Calu3 (cell line): ENCODE results near the gene ZBTB7A. TPM values are rescaled to one million over a fixed set of nuclear protein-coding genes. Genes with fewer than 3 reads are reported as not detected.
"Not testable (repeated sequence)": the region's sequence is repeated elsewhere in the genome, so short reads cannot be mapped to it uniquely, and the experiment has no call there.

Experiments used
- BruUV-seq: library from RNA; stranded (reverse); fragments of 400-500 nt; replicated peaks from 2 replicates; lab custom pipeline; 2021; lab: Mats Ljungman, UMichigan
- CTCF ChIA-PET: fragments of 300-600 bp; sonication (Branson Sonifier 250); formaldehyde crosslinking; loops from one replicate; lab custom pipeline; 2022; ENCODE audit warnings: antibody characterized with exemption; lab: Charles Lee
- DNase-seq: peaks from one replicate; pipeline ENCODE4 v3.0.0; 2022
- H3K27ac Mint-ChIP-seq: one replicate; pipeline ENCODE4 v1.8.0; 2022; ENCODE audit warnings: mixed read lengths; ENCODE audit not compliant: unreplicated experiment
- H3K27me3 Mint-ChIP-seq: one replicate; pipeline ENCODE4 v1.8.0; 2022; ENCODE audit warnings: mixed read lengths; ENCODE audit not compliant: unreplicated experiment
- H3K36me3 Mint-ChIP-seq: one replicate; pipeline ENCODE4 v1.8.0; 2022; ENCODE audit warnings: mild to moderate bottlenecking, moderate library complexity, mixed read lengths; ENCODE audit not compliant: insufficient read depth, unreplicated experiment
- H3K4me1 Mint-ChIP-seq: one replicate; pipeline ENCODE4 v1.8.0; 2022; ENCODE audit warnings: mild to moderate bottlenecking, low read depth, mixed read lengths; ENCODE audit not compliant: unreplicated experiment
- H3K4me3 Mint-ChIP-seq: one replicate; pipeline ENCODE4 v1.8.0; 2022; ENCODE audit warnings: mild to moderate bottlenecking, low read depth, moderate library complexity, mixed read lengths; ENCODE audit not compliant: unreplicated experiment
- H3K9me3 Mint-ChIP-seq: one replicate; pipeline ENCODE4 v1.8.0; 2022; ENCODE audit warnings: low read depth, mixed read lengths; ENCODE audit not compliant: unreplicated experiment
- intact Hi-C: fragments of 100-400 bp; cut with micrococcal nuclease; formaldehyde crosslinking; loops from one replicate; pipeline ENCODE4 v1.10.0; 2022; ENCODE audit not compliant: unreplicated experiment
- total RNA-seq: library from RNA; stranded (reverse); gene quantifications from 2 replicates; pipeline ENCODE4 v1.2.3, GENCODE V29; 2022
- TF ChIP-seq, protein P1 (sequence below): fragments of 200-600 bp; IDR thresholded peaks from one replicate; pipeline ENCODE4 v1.8.0; 2022; ENCODE audit warnings: antibody characterized with exemption; ENCODE audit not compliant: unreplicated experiment

Gene ZBTB7A
- total RNA-seq, 1 experiment from 2014 or later: 38.0 TPM

DNA sequence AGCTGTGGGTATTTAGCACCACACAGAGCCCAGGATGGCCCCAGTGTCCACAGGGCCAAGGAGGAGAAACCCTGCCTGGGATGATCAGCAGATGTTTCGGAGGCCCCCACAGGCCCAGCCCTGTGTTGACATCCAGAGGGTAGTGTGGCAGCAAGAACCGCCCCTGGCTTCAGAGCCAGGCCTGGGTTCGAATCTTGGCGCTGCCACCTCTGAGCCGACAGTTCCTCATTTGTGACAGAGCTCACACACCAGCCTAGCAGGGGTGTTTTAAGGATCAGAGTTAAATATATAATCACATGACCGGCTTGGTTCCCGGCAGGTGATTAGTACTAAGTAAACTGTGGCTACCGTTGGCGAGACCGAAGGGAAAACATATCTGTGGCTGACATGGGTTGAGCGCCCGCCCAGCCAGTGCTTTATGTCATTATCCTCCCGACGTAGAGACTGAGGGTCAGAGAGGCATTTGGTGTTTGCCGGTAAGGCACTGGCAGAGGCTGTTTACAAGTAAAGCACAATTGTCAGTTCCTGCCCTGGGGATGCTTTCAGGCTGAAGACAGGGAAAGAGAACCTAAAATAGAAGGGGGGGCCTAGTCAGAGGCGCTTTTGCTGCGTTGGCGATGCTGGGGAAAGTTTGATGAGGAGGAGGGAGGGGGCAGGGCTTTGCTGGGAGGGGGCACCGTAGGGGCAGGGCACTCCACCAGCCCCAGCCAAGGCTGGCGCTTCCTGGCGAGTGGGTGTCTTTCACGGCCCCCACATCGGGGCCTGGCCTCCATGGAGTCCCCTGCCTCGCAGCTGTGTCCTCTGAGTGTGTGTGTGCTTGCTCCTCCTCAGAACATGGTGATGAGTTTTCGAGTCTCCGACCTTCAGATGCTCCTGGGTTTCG lies 54.4 kb downstream of the ZBTB7A start:
- Mint-ChIP-seq H3K27me3 (no peaks in the 10 kb centered on the region), H3K9me3 (no peaks in the 10 kb centered on the region), H3K4me1 (no peaks in the 10 kb centered on the region), H3K36me3 (peaks cover 44% of the 10 kb centered on the region), H3K4me3 (no peak overlapping the region), H3K27ac (no peak overlapping the region)
- BruUV-seq: no TSS peak
- CTCF ChIA-PET: interaction anchor here (0.8 kb wide), 1 partner anchor 29 kb away, joined by 3 read pairs; no protein-coding TSS in a partner anchor
- intact Hi-C loops: no loop called here
- DNase-seq: no peak
- TF ChIP-seq, protein P1, sequence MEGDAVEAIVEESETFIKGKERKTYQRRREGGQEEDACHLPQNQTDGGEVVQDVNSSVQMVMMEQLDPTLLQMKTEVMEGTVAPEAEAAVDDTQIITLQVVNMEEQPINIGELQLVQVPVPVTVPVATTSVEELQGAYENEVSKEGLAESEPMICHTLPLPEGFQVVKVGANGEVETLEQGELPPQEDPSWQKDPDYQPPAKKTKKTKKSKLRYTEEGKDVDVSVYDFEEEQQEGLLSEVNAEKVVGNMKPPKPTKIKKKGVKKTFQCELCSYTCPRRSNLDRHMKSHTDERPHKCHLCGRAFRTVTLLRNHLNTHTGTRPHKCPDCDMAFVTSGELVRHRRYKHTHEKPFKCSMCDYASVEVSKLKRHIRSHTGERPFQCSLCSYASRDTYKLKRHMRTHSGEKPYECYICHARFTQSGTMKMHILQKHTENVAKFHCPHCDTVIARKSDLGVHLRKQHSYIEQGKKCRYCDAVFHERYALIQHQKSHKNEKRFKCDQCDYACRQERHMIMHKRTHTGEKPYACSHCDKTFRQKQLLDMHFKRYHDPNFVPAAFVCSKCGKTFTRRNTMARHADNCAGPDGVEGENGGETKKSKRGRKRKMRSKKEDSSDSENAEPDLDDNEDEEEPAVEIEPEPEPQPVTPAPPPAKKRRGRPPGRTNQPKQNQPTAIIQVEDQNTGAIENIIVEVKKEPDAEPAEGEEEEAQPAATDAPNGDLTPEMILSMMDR: no peak

DNA sequence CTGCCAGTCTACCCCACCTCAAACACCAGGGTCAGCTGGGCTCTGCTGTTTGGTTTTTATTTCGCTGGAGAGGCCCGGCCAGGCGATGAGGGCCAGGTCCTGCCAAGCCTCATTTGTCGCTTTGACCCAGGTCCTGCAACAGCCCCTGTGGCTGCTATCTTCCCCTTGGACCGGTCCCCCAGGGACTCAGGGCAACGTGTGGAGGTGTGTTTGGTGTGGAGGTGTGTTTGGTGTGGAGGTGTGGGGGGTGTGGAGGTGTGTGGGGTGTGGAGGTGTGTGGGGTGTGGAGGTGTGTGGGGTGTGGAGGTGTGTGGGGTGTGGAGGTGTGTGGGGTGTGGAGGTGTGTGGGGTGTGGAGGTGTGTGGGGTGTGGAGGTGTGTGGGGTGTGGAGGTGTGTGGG lies 55.3 kb downstream of the ZBTB7A start:
- H3K4me3 Mint-ChIP-seq, intact Hi-C loops, H3K27me3 Mint-ChIP-seq, H3K9me3 Mint-ChIP-seq, H3K4me1 Mint-ChIP-seq, CTCF ChIA-PET, DNase-seq, H3K27ac Mint-ChIP-seq, BruUV-seq: not testable (repeated sequence)
- H3K36me3 Mint-ChIP-seq: peaks cover 44% of the 10 kb centered on the region

DNA sequence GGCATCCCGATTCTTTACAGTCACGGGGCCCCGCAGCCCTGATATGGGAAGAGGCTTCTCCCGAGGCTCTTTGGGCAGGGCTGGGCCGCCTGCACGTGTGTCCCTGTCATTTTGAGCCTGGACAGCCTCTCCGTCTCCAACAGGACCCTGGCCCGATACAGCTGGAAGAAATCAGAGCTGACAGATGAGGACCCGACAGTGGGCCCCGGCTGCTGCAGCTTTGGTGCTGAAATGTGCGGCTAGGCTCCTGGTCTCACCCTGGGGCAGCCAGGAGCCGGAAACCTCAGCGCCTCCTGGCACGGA lies 55.9 kb downstream of the ZBTB7A start:
- Mint-ChIP-seq H3K4me1 (no peaks in the 10 kb centered on the region), H3K27me3 (no peaks in the 10 kb centered on the region), H3K9me3 (no peaks in the 10 kb centered on the region), H3K36me3 (peaks cover 46% of the 10 kb centered on the region), H3K27ac (no peak overlapping the region), H3K4me3 (no peak overlapping the region)
- CTCF ChIA-PET: no interaction called here
- no peak for DNase-seq
- intact Hi-C loops: no loop called here
- TF ChIP-seq, protein P1: no peak
- BruUV-seq: no TSS peak

DNA sequence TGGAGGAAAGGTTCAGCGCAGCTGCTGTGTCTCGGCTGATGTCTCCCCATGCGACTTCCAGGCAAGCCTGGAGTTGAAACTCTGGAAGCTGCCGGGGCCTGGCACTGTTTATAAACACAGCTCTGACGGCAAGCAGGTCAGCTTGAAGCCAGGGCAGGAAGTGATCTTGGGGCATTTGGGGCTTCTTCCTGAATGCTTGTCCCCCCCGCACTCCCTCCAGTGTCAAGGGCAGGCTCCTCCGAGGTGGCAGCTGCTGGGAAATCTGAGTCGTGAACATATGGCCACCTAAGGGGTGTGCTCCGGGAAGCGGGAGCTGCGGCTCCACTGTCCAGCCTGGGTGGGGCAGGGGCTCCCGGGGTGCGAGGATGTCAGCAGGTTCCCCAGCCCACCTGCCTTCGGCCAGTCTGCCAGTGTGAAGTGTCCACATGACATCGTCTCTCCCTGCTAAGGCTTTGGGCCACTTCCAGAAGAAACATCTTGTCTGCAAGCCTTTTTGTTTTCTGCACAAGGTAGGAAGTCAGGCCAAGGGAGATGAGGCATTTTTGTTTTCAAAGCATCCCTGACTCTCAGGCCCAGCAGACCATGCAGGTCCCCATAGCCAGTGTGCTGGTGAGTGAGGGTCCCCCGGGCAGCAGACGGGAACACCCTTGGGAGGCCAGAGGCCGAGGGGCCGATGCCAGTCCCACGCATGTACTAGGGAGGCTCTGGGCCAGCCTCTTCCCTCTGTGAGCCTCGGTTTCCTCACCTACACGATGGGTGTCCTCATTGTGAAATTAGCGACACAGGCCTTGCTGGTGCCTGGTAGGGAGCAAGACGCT lies 56.5 kb downstream of the ZBTB7A start:
- no peak for DNase-seq
- no peaks in the 10 kb centered on the region for H3K4me1 Mint-ChIP-seq
- H3K27ac Mint-ChIP-seq: no peak overlapping the region
- TF ChIP-seq, protein P1: no peak
- H3K9me3 Mint-ChIP-seq: no peaks in the 10 kb centered on the region
- no peak overlapping the region for H3K4me3 Mint-ChIP-seq
- H3K36me3 Mint-ChIP-seq: peaks cover 46% of the 10 kb centered on the region
- CTCF ChIA-PET: interaction anchor here (0.8 kb wide), 1 partner anchor 261 kb away, joined by 3 read pairs; no protein-coding TSS in a partner anchor
- BruUV-seq: no TSS peak
- H3K27me3 Mint-ChIP-seq: no peaks in the 10 kb centered on the region
- intact Hi-C loops: no loop called here
